ENCODE data around the gene DHX38.

Gene DHX38

GRCh38 chr16:72084445-72084844, 9.2 kb upstream of the DHX38 start:
- no peak for DNase-seq

- no peak for DNase-seq
Measured at GRCh38 chr16:72085002-72085401, 8.6 kb upstream of the DHX38 start.

GRCh38 chr16:72091217-72091616, 2.4 kb upstream of the DHX38 start:
- DNase-seq = no peak

- DNase-seq = peak; percentile 58
Measured at GRCh38 chr16:72092832-72093447, 707 bp upstream of the DHX38 start.

GRCh38 chr16:72094266-72094610, 591 bp downstream of the DHX38 start:
- no peak for DNase-seq

GRCh38 chr16:72098936-72099335, 5.3 kb downstream of the DHX38 start:
- DNase-seq = no peak

- peak; percentile 46 for DNase-seq
Measured at GRCh38 chr16:72099377-72099818, 5.8 kb downstream of the DHX38 start.

GRCh38 chr16:72101195-72101594, 7.5 kb downstream of the DHX38 start:
- DNase-seq = no peak

- DNase-seq = no peak
Measured at GRCh38 chr16:72104905-72105304, 11.3 kb downstream of the DHX38 start.

- no peak for DNase-seq
Measured at GRCh38 chr16:72105978-72106377, 12.3 kb downstream of the DHX38 start.

GRCh38 chr16:72107371-72107770, 13.7 kb downstream of the DHX38 start:
- no peak for DNase-seq

- no peak for DNase-seq
Measured at GRCh38 chr16:72108353-72109102, 14.9 kb downstream of the DHX38 start.

GRCh38 chr16:72109300-72109699, 15.7 kb downstream of the DHX38 start:
- DNase-seq = no peak

GRCh38 chr16:72109966-72110530, 16.4 kb downstream of the DHX38 start:
- no peak for DNase-seq

- no peak for DNase-seq
Measured at GRCh38 chr16:72110662-72111615, 17.3 kb downstream of the DHX38 start.

- DNase-seq = no peak
Measured at GRCh38 chr16:72111657-72112451, 18.2 kb downstream of the DHX38 start.

GRCh38 chr16:72112452-72112792, 18.8 kb downstream of the DHX38 start:
- no peak for DNase-seq

GRCh38 chr16:72112906-72113615, 19.4 kb downstream of the DHX38 start:
- no peak for DNase-seq

- no peak for DNase-seq
Measured at GRCh38 chr16:72113616-72113945, 19.9 kb downstream of the DHX38 start.

- DNase-seq = no peak
Measured at GRCh38 chr16:72120026-72120425, 26.4 kb downstream of the DHX38 start.

GRCh38 chr16:72122308-72122707, 28.7 kb downstream of the DHX38 start:
- no peak for DNase-seq

- no peak for DNase-seq
Measured at GRCh38 chr16:72122916-72123315, 29.3 kb downstream of the DHX38 start.
